HG02763 (cell line): ENCODE results near the gene CCN5.

Experiments
- ATAC-seq: cut with Tn5 transposase; IDR thresholded peaks from one replicate; pipeline ENCODE4 v1.9.1; 2021; ENCODE audit warnings: mild to moderate bottlenecking, moderate library complexity; ENCODE audit not compliant: unreplicated experiment

The CCN5 gene

DNA sequence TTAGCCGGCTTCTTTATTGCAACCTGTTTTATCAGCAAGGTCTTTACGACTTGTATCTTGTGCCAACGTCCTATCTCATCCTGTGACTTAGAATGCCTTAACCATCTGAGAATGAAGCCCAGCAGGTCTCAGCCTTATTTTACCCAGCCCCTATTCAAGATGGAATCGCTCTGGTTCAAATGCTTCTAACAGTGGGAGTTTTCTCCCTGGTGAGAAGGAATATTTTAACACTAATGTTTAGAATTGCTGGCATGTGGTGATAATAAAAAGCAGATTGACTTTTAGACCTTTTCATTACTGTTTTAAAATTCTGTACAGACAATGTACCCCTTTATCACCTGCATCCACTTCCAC is 20.6 kb downstream of the CCN5 start:
- ATAC-seq, result no peak

DNA sequence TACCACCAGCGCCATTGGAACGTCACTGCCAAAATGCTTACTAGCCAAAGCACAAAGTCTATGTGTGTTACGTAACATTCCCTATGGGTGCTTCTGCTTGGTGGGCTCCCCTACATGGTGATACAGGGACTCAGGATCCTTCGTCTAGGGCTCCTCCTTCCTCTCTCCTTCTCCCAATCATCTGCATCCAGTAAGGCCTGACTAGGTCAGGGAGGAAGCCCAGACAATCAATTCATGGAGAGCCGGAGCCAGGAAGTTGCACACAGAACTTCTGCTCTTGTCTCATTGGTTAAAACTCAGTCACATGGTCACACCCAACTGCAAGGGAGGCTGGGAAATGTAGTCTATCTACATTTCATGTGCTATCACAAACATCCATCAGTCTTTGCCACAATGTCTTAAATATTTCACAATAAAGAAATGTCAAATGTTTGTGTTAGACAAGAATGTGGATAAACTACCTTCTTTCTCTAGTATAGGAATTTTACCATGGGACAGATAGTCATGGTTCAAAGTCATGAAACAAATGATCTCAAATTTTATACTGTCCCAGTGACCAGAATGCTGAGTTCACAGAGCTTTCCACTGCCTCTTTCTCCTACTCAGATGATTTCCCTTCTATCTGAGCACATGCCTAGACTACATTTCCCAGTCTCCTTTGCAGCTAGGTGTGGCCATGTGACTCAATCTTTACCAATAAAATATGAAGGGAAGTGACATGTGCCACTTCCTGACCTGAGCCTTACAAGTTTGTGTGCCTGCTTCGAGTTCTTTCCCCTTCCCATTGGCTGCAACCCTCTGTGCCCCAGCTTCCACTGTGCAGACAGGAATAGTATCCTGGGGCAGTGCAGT is 21.2 kb downstream of the CCN5 start:
- no peak for ATAC-seq

DNA sequence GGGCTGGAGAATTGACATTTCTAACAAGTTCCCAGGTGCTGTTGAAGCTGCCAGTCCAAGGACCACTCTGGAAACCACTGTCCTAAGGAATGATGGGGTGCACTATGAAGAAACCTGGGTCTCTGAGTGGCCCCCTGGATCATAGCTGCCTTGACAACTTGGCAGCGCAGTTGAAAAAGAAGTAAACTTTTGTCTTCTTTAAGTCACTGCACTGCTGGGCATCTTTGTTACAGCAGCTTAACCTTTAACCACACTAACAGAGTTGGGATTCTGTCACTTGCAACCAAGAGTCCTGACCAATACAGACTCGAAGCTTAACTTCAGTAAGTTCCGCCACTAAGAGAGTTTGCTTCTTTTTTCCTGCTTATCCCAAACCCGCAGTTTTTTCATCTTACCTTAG is 21.9 kb downstream of the CCN5 start:
- no peak for ATAC-seq

DNA sequence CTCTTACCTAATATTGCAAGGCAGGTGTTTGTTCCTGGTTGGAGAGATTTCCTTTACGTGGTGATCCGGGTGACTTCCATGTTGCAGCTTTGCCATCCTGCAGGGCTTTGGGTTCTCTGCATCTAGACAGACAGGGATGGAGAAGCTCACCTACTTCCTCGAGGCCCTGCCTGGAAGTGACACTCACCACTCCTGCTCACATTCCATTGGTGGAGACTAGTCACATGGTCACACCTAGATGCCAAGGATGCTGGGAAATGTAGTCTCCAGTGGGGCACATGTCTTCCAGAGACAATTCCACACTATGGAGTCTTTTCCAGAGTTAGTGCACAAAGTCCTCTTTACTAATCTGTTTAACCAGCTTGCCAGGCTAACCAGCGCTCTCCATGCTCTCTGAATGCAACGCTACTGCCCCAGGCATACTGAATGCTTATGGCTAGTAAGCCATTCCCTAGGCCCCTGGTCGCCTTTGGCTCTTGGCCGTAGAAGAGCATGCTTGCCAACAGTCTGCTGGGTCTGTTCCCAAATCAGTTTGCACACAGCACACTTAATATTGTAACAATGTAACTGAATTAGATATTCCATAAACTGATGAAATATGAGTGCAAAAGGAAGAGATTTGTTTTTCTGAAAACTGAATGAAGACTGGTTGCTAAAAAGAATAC is 23.8 kb downstream of the CCN5 start:
- ATAC-seq, result no peak

DNA sequence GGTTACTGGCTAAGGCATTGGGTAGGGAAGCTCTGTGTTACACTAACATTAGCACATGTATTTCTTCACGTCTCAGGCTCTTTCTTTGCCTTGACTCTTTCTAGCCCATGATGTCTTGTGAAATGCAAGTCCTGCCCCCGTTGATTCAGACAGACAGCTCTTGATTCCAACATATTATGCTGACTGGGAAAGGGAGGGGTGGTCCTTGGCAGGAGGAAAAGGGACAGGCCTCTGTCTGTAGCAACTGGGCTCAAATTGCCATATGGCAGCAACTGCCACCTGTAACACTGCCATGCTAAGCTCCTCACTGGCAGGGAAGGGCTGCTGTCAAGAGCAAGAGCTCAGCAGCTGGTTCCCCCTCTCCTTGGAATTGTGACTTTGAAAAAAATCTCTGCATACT is 24.8 kb downstream of the CCN5 start:
- no peak for ATAC-seq

DNA sequence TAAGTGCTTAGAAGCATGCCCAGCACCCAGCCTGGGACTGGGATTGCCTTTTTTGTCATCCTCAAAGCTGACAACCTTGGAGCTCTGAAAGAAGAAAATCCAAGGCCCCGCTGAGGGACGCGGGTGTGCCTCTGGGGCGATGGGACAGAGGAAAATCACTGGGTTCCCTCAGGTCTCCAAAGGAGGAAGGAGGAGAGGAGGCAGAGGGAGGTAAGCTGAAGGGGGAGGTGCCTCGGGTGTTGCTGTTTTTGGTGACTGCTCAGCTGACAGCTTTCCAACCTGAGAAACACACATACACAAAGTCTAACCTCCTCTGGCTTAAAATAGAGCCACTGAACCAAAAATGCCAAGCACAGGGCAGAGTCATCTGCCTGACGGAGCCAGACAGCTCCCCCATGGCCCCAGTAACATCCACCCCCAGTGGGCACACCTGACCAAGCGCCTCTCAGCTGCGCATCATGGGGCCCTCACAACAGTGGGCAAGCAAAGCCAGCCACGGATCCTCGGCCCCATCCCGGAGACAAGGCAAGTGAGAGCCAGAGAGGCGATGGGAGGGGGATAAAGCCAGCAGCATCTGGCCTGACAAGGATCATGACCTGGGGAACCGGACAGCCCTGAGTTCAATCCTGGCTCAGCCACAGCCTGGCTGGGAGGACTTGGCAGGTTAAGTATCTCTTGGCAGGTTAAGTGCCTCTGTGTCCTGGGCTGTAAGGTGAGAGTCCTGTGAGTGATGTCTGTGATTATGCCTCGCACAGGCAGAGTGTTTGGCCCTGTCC is 27.3 kb downstream of the CCN5 start:
- no peak for ATAC-seq

DNA sequence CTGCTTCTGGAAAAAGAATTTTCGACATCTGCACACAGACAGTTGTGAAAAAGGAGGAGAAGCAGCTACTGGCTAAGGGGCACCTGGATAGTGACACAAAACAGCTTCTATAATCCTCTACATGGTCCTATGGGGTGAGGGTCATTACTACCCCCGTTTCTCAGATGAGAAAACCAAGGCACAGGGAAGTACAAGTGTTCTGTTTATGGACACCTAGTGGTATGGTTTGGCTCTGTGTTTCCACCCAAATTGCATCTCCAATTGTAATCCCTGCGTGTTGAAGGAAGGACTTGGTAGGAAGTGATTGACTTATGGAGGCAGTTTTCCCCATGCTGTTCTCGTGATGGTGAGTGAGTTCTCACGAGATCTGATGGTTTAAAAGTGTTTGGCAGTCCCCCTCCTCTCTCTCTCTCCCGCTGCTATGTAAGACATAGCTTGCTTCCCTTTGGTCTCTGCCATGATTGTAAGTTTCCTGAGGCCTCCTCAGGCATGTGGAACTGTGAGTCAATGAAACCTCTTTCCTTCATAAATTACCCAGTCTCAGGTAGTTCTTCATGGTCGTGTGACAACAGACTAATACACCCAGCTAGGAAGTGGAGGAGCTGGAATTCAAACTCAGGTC is 28.0 kb downstream of the CCN5 start:
- no peak for ATAC-seq

DNA sequence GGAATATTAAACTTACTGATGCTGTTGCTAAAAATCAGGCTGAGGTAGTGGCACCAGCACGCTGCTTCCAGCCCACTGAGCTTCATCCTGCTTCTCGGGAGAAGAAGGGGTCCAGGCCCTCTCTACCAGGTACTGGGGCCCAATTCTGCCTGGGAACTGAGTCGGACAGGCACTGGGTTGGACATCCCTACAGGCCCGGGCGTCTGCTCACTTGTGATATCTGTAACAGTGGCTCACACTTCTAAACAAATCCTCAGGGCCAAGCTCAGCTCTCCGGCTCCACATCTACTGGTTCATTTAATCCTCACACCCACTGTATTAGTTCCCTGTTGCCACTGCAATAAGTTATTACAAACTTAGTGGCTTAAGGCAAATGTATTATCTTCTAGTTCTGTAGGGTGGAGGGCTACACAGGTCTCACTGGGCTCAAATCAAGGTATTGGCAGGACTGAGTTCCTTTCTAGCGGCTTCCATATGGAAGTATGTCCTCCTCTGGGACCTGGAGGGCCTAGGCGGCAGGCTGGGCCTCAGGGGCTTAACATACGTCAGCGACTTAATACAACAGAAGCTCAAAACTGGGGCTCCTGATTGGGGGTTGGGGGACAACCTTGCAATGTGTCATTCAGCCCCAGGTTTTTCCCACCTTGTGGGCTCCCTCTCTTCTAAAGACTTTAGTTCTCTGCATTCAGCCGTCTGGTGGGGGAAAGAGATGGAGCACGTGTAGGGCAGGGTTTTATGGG is 28.9 kb downstream of the CCN5 start:
- no peak for ATAC-seq

DNA sequence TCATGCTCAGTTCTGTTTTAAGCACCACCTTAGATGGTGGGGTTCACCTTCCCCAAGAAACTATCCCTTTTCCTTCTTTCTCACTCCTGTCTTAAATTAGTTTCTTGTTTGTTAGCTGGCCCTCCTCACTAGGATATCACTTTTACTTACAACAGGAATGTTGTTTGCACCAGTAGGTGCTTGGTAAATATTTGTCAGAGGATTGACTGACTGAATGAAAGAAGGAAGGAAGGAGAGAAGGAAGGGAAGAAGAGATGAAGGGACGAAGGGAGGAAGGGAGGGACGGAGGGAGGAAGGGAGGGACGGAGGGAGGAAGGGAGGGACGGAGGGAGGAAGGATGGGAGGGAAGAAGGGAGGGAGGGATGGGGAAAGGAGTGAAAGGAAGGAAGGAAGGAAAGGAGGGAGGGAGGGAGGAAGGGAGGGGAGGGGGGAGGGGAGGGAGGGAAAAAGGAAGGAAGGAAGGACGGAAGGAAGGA is 30.0 kb downstream of the CCN5 start:
- no peak for ATAC-seq

DNA sequence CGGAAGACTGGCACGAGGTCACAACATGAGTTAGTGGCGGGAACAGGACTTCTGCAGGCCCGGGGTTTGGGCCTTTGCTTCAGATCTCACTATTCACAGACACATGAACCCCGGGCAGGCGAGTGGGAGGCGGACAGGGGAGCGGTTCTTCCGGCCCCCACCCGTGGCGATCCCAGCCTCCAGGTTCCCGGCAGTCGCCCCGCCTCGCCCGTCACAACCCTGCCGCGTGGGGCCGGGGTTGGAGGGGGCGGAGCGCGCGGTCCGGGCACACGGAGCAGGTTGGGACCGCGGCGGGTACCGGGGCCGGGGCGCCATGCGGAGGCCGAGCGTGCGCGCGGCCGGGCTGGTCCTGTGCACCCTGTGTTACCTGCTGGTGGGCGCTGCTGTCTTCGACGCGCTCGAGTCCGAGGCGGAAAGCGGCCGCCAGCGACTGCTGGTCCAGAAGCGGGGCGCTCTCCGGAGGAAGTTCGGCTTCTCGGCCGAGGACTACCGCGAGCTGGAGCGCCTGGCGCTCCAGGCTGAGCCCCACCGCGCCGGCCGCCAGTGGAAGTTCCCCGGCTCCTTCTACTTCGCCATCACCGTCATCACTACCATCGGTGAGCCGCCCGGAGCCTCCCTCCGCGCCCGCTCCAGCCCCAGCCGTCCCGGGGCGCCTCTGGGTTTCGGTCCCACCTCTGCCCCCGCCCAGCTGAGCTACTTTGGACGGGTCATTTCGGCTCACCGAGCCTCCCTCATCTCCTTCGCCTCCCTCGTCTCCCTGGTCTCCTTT is 30.6 kb downstream of the CCN5 start, which contains the start of gene KCNK15:
KCNK15 (plus strand) TSS at position 268 of the 769 bp plus-strand sequence; CDS start at position 314, 46 bp downstream.
- no peak for ATAC-seq

DNA sequence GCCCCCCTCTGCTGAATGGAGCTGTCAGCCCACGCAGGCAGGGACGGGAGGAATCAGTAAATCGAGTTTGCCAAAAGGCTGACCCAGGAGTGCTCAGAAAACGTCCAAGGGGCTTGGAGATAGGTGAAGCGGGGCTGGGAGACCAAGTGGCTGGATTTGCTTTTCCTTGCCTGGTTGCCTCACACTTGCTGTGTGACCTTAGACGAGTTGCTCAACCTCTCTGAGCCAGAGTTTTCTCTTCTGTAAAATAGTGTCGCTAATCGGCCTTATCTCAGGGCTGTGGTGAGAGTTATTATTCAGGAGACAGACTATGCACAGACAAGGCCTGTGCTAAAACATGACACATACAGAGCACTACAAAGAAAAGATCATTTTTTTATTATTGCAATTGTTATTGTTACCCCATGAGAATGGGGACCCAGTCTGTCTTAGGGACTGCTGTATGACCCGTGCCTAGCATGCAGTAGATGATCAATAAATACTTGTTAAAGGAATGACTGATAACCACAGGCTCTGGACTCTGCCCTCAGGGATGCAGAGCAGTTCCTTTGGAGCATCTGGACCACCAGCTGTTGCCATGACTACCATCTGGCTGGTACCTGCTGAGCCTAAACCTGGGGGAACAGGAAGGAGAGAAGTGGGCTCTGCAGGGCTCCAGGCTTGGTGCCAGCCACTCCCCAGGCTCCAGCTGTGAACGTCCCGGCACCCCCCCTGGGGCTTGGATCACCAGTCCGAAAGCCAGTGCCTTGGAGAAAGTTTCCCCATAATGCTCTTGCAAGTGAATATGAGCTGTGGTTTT is 31.4 kb downstream of the CCN5 start:
- no peak for ATAC-seq

DNA sequence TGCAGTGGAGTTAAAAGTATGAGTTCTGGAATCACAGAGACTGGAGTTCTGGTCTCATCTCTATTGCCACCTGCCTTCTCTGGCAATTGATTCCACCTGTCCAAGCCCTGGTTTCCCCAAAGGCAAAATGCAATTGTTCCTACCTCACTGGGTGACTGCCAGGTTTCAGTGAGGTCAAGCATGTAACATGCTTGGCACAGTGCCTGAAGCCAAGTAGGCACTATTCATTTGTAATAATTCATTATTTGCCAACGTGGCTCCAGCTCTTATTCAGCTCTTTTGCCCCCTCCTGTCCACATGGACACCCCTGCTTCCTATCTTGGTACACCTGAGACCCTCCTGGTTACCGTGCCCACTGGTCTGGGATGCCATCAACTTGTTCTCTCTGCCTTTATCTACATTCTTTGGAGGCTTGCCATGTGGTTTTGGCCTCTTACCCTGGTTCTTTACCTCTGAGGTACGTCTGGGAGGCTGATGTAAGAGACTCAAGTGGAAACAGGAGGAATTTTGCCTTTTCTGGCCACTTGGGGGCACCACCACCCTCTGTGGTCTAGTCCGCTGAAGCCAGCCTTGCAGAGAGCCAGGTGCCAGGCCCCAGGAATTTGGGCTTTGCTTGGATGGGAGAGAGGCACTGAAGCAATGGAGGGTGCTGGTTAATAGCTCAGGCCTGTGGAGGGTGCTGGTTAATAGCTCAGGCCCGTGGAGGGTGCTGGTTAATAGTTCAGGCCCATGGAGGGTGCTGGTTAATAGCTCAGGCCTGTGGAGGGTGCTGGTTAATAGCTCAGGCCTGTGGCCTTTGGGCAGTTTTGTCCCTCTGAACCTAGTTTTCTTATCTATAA is 32.2 kb downstream of the CCN5 start:
- ATAC-seq, result no peak

DNA sequence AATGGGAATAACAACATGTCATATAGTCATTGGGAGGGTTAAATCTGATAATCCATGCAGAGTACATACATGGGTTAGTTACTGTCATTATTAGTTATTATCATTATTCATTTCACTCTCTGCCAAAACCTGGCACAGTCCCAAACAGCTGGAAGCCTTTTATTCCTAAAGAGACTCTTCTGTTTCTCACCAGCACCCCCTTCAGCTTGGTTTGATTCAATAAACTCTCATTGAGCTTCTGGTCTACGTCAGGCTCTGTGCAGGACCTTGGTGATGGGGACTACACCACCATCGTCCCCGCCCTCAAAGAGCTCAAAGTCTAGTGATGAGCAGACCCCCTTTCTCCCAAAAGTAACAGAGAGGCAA is 32.8 kb downstream of the CCN5 start:
- no peak for ATAC-seq

DNA sequence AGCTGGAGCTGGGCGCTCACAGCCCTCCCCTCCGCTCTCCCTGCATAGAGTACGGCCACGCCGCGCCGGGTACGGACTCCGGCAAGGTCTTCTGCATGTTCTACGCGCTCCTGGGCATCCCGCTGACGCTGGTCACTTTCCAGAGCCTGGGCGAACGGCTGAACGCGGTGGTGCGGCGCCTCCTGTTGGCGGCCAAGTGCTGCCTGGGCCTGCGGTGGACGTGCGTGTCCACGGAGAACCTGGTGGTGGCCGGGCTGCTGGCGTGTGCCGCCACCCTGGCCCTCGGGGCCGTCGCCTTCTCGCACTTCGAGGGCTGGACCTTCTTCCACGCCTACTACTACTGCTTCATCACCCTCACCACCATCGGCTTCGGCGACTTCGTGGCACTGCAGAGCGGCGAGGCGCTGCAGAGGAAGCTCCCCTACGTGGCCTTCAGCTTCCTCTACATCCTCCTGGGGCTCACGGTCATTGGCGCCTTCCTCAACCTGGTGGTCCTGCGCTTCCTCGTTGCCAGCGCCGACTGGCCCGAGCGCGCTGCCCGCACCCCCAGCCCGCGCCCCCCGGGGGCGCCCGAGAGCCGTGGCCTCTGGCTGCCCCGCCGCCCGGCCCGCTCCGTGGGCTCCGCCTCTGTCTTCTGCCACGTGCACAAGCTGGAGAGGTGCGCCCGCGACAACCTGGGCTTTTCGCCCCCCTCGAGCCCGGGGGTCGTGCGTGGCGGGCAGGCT is 35.1 kb downstream of the CCN5 start:
- no peak for ATAC-seq

DNA sequence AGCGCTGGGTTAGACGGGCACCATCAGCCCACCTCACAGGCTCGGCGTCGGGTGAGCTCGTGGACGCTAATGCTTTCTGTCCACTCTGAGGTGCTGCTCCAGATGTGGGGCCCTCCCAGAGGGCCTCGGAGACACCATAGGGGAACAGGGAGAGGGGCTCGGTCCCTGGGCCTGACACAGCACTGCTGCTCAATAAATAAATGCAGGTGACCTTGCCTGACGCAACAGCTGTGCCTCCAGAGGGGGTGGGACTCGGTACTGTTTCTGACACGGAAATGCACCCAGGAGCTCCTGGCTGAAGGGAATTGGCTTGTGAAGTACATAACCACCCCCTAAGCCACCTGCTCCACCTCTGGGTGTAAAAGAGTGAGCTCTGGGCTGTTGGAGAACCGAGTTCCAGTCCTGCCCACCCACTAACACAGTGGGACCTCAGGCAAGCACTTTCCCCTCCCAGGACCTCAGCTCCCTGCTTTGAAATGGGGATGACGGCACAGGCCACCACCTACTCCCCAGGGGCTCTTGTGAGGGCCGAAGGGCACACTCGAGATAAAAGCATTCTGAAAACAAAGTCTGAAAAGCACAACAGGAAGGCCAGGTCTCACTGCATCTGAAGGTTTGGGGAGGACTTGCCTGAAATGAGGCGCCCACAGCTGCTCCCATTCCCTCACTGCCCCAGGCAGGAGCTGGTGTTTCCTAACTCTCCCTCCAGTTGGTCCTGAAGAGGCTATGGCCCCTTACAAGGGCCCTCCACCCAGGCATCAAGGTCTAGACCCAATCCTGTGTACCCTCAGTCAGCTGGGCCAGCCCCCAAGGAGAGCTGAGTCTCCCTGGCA is 37.1 kb downstream of the CCN5 start:
- no peak for ATAC-seq

DNA sequence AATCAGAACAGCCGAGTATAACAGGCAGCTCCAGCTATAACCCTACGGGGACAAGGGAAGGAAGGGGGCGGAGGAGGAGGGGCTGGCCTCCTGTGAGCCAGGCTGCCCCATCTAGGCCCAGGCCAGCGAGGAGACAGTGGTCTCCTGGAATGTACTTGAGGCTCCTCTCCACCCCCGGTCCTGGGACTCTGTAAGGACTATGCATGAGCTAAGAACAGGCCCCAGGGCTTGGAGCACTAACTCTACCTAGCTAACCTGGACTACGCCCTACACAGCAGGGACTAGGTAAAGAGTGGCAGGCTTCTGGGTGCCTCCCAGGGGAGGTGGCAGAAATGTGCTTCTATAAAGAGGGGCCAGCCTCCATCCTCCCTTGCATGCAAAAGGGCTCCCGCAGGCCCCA is 39.4 kb downstream of the CCN5 start:
- ATAC-seq, result no peak
